HL-60 (cell line): ENCODE data around the gene LAMTOR3.

Source experiments
- CTCF ChIP-seq: IDR thresholded peaks from one replicate; pipeline ENCODE4 v1.5.1; 2011; ENCODE audit warnings: low read length, control low read depth, inconsistent platforms; ENCODE audit not compliant: insufficient read depth
- POLR2AphosphoS5 ChIP-seq: IDR thresholded peaks from 2 replicates; pipeline ENCODE4 v1.6.1; 2012; ENCODE audit warnings: low read depth

- no peak for TF ChIP-seq CTCF
- no peak for TF ChIP-seq POLR2AphosphoS5
Measured at GRCh38 chr4:99860521-99860920, 33.7 kb downstream of the LAMTOR3 start.
